Stimulated activated naive B cell treated with anti-CD40 and anti-IgM and Interleukin-4, amounts not matched to agents 10 μg/mL and 1 μg/mL and 100 μg/mL, for 72 hours (primary cell): ENCODE results near the gene PAX2.
A peak's percentile ranks its signal among the peaks of the same experiment; 100 is the strongest.

Experiments
- ATAC-seq, 2 donors: fragments of 150-1000 bp; cut with Tn5 transposase; replicated peaks; 2 replicates each; pipeline ENCODE4 v1.10.0; 2021; ENCODE audit warnings: moderate library complexity in 1 of 2
- DNase-seq: peaks from one replicate; pipeline ENCODE4 v3.0.0; 2021
- H3K27ac Mint-ChIP-seq: one replicate; pipeline ENCODE4 v1.8.0; 2022; ENCODE audit warnings: mild to moderate bottlenecking, mixed read lengths
- H3K27me3 Mint-ChIP-seq, 2 donors: one replicate each; pipeline ENCODE4 v1.8.0; 2022; ENCODE audit warnings: mixed read lengths in 2 of 2
- H3K36me3 Mint-ChIP-seq, 2 donors: one replicate each; pipeline ENCODE4 v1.8.0; 2022; ENCODE audit warnings: mixed read lengths in 2 of 2, mild to moderate bottlenecking in 1 of 2
- H3K4me1 Mint-ChIP-seq, 2 donors: one replicate each; pipeline ENCODE4 v1.8.0; 2022; ENCODE audit warnings: mixed read lengths in 2 of 2, mild to moderate bottlenecking in 1 of 2
- H3K4me3 Mint-ChIP-seq, 2 donors: one replicate each; pipeline ENCODE4 v1.8.0; 2022; ENCODE audit warnings: mild to moderate bottlenecking in 2 of 2, mixed read lengths in 2 of 2, moderate library complexity in 1 of 2
- H3K9me3 Mint-ChIP-seq, 2 donors: one replicate each; pipeline ENCODE4 v1.8.0; 2022; ENCODE audit warnings: mixed read lengths in 2 of 2, mild to moderate bottlenecking in 1 of 2

PAX2 gene

GRCh38 chr10:100873146-100873826 lies 127.9 kb downstream of the PAX2 start:
- no peak for ATAC-seq
- no peaks in the 10 kb centered on the region for H3K4me1 Mint-ChIP-seq
- H3K27me3 Mint-ChIP-seq = peaks cover 38 to 59% of the 10 kb centered on the region in 2 donors
- H3K36me3 Mint-ChIP-seq = no peaks in the 10 kb centered on the region
- H3K4me3 Mint-ChIP-seq = no peak overlapping the region
- H3K9me3 Mint-ChIP-seq = no peaks in the 10 kb centered on the region
- no peak overlapping the region for H3K27ac Mint-ChIP-seq
- no peak for DNase-seq

DNA sequence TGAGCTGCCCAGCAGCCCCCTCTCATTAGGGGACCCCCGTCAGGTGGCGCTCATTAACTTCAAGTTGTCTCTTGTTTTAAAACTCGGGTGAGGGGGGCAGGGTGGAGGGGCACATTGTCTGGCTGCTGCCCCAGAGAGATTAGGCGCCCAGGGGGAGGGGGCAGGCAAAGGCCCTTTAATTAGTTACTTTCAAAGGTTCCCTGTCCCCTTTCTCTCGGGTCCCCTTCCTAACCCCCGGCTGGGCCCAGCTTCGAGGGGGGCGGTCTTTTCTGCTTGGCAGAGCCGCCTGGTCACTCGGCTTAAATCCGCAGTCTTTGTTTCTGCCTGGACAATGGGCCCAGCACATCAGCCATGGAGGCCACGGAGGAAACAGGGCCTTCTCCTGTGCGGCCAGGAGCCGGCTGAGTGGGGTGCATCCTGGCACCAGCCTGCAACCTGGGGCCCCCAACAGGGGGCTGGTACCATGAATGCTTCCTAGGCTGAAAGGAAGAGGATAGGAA lies 128.5 kb downstream of the PAX2 start:
- Mint-ChIP-seq H3K36me3 (no peaks in the 10 kb centered on the region), H3K4me3 (no peak overlapping the region), H3K27me3 (peaks cover 40 to 60% of the 10 kb centered on the region in 2 donors), H3K4me1 (peaks cover 0 to 2% of the 10 kb centered on the region in 2 donors), H3K27ac (no peak overlapping the region), H3K9me3 (no peaks in the 10 kb centered on the region)
- ATAC-seq (no peak), DNase-seq (no peak)

DNA sequence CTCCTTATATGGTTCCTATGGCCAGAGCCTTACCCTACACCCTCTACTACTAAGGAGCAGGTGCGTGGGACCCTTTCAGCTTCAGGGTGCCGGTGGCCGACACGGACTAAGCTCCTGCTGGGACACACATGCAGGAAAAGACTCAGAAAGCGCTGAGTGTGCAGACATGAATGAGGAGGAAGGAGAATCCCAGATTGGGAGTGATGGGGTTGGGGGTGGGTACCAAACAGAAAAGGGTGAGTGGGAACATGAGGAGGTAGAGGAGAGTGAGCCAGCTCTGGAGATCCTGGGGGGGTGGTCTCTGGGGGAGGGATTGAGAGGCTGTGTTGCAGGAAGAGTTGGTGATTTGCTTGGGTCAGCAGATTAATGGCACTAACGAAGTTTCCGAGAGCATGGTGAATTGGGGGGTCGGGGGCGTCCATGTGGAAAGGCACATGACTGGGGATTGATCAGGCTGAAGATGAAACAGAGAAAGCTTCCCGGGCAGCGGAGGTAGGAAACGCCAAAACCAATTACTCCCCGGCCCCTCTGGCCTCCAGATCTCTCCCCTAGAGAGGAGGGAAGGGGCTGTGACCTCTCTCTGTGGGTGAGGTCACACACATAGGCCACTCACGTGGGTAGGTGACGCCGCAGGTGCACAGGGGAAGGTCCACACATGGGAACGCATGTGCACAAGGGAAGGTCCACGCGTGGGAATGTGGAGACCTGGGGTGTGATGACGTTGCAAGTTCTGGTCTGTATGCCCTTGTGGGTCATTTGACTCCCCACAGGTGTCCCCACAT lies 129.5 kb downstream of the PAX2 start:
- peaks cover 44 to 64% of the 10 kb centered on the region in 2 donors for H3K27me3 Mint-ChIP-seq
- peaks cover 0 to 2% of the 10 kb centered on the region in 2 donors for H3K4me1 Mint-ChIP-seq
- no peak overlapping the region for H3K27ac Mint-ChIP-seq
- no peaks in the 10 kb centered on the region for H3K9me3 Mint-ChIP-seq
- DNase-seq (no peak), ATAC-seq (no peak)
- H3K4me3 Mint-ChIP-seq = no peak overlapping the region
- H3K36me3 Mint-ChIP-seq = no peaks in the 10 kb centered on the region

- no peaks in the 10 kb centered on the region for H3K36me3 Mint-ChIP-seq
- DNase-seq (no peak), ATAC-seq (no peak)
- no peak overlapping the region for H3K27ac Mint-ChIP-seq
- H3K4me3 Mint-ChIP-seq = no peak overlapping the region
- peaks cover 0 to 2% of the 10 kb centered on the region in 2 donors for H3K4me1 Mint-ChIP-seq
- peaks cover 44 to 64% of the 10 kb centered on the region in 2 donors for H3K27me3 Mint-ChIP-seq
- no peaks in the 10 kb centered on the region for H3K9me3 Mint-ChIP-seq
Measured at GRCh38 chr10:100875484-100876166, 130.2 kb downstream of the PAX2 start.

GRCh38 chr10:100876585-100877460 lies 131.4 kb downstream of the PAX2 start:
- peaks cover 44 to 69% of the 10 kb centered on the region in 2 donors for H3K27me3 Mint-ChIP-seq
- H3K4me1 Mint-ChIP-seq = peaks cover 0 to 2% of the 10 kb centered on the region in 2 donors
- no peaks in the 10 kb centered on the region for H3K9me3 Mint-ChIP-seq
- H3K4me3 Mint-ChIP-seq = no peak overlapping the region
- no peaks in the 10 kb centered on the region for H3K36me3 Mint-ChIP-seq
- no peak overlapping the region for H3K27ac Mint-ChIP-seq
- ATAC-seq (no peak), DNase-seq (no peak)

DNA sequence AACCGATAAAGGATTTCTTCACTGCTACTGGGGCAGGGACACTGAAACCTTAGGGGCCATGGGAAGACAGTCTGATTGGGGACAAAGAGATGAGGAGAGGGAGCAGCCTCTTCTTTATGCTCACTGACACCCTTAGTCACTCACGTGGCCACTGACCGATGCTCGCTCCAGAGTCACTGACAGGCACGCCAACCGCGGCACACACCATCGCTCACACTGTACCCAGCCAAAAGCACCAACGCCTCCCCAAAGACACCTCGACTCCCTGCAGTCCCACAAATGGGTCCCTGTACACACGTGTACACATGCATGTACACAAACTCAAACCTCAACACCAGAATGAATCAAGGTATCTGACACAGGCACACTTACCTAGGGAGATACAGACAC lies 132.1 kb downstream of the PAX2 start:
- no peaks in the 10 kb centered on the region for H3K36me3 Mint-ChIP-seq

DNA sequence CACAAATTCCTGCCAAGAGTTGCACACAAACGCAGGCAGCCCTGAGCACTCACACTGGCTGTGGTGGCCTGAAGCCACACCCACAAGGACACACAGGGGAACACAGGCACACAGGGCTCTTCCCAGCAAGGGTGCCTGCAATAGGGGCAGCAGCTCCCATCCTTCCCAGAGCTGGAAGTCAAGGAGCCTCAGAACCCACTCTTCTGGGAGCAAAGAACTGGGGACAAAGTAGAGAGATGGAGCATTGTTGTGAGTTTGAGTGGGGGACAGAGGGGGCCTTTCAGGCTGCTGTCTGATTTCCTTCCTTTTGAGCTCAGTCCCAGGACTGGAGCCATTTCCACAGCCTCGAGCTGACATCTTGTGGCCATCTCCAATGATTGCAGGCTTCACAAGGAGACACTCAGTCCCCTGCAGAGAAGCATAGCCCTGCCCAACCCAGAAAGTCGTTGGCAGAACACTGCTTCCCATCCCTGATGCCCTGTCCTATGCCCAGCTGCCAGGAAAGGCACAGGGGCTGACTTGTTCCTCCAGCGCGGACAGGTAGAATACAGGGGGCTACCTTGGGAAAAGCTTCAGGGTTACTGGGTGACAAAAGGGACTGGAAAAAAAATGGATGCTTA lies 133.0 kb downstream of the PAX2 start:
- peak; percentile 18 for DNase-seq
- Mint-ChIP-seq H3K9me3 (no peaks in the 10 kb centered on the region), H3K4me3 (no peak overlapping the region), H3K36me3 (no peaks in the 10 kb centered on the region), H3K4me1 (peaks cover 0 to 2% of the 10 kb centered on the region in 2 donors), H3K27me3 (peaks cover 44 to 71% of the 10 kb centered on the region in 2 donors), H3K27ac (no peak overlapping the region)
- ATAC-seq = peak; percentile 83 to 88

More for the DNA sequence above, 132.1 kb downstream of the PAX2 start:
- Mint-ChIP-seq H3K27ac (no peak overlapping the region), H3K9me3 (no peaks in the 10 kb centered on the region), H3K27me3 (peaks cover 47 to 73% of the 10 kb centered on the region in 2 donors), H3K4me3 (no peak overlapping the region), H3K4me1 (peaks cover 0 to 2% of the 10 kb centered on the region in 2 donors)
- DNase-seq (no peak), ATAC-seq (no peak)
